Measurements from ENCODE around the gene HDAC3. TPM values are rescaled to one million over a fixed set of nuclear protein-coding genes. Genes with fewer than 3 reads are reported as not detected.
"Not testable (repeated sequence)": the region's sequence is repeated elsewhere in the genome, so short reads cannot be mapped to it uniquely, and the experiment has no call there.

HDAC3 gene
- total RNA-seq, 1 experiment from 2014 or later = 88.4 TPM

DNA sequence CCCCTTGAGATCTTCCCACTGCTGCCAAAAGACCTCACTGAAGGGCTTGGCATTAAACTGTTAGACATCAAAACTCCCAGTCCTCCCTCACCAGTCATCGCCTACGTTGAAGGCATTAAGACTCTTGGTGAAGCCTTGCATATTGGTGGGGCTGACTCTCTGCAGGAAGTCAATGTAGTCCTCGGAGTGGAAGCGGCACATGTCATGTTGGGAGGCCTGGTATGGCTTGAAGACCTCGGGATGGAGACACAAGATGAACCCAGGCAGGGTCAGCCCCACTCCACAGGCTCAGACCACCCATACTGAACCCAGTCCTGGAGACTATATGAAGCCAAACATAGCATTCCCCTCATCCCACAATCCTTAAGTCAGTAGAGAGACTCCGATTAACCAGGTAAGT lies 1.9 kb downstream of the HDAC3 start:
- DNase-seq (ENCODE audit: low read depth) = no peak

DNA sequence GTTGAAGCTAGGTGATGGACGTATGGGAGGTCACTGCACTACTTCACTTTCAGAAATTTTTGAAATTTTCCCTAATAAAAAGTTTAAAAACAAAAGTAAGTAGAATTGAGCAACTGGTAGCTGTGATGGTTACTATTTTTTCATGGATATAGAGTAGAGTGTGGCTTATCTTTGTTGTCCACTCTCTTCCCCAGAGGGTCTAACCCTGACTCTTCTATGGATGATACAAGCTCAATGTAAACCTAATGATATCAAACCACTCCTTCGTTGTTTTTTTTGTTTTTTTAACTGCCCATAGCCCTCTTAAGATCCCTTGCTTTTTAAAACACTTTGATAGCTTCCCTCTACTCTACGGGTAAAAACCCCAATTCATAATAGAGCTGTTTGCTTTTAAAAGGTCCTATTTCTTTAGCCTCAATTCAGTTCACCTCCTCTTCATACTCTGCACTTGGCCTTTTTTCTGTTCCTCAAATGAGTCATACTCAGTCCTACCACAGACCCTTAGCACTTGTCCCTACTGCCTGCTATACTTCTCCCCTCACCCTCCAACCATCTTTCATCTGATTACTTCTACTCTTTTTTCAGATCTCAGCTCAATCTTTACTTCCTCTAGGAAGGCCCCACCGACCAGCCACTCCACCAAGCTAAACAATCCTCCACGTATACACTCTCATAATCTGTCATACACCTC lies 2.6 kb downstream of the HDAC3 start:
- DNase-seq (ENCODE audit: low read depth) = no peak

DNA sequence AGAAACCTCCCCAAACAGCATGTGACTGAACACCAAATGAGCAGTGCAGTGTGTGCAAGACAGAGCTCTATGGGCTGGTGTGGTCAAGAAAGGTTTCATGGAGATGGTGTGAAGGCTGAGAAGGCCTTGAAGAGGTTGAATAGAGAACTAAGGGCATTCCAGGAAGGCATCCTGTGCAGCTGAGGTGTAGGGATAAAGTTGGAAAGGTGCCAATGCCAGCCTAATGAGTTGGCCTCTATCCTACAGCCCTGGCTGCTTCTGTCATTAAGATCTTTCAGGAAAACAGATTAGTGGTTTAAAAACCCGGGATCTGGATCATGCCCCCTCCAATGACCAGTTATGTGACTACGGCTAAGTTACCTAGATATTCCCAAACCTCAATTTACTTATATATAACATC lies 4.0 kb downstream of the HDAC3 start:
- no peak for DNase-seq (ENCODE audit: low read depth)

DNA sequence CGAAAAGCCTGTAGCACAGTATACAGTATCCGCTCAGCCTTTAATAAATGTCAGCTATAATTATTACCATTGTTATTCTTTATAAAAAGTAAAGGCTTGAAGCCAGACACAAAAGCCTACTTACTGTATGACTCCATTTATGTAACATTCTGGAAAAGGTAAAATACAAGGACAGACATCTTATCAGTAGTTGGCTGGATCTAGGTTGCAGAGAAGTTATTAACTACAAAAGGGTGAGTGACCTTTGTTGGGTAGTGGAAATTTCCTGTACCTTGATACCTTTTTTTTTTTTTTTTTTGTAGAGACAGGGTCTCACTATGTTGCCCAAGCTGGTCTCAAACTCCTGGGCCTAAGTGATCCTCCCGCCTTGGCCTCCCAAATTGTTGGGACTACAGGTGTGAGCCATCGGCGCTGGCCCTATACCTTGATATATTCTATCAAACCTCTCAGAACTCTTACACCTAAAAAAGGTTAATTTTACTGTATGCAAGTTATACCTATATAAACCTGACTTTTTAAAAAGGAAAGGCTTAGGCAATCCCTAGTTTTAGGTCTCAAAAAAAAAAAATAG lies 6.0 kb downstream of the HDAC3 start:
- DNase-seq (ENCODE audit: low read depth) = no peak

DNA sequence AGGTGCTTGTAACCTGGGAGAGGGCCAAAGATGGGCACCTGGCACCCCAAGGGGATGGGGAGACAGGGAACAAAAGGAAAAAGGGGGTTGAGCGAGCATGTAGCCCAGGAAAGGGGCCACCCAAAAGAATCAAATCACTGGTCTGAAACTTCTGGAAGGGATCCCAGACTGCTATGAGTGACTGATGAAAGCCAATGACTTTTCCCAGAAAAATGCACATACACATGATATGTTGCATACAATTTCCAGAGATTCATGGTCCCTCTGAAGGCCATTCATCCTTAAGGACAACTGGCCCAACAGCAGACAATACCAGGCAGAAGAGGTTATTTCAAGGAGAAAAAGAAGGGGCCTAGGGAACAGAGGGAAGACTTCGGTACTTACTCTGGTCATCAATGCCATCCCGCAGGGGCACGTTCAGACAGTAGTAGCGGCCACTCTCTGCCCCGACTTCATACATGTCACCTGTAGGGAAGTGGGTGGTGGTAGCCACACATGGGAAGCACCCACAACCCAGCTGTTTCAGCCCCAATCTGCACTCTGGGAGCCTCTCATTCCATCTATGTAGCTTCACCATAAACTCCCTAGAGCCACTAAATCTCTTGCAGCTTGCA lies 8.4 kb downstream of the HDAC3 start:
- no peak for DNase-seq (ENCODE audit: low read depth)

DNA sequence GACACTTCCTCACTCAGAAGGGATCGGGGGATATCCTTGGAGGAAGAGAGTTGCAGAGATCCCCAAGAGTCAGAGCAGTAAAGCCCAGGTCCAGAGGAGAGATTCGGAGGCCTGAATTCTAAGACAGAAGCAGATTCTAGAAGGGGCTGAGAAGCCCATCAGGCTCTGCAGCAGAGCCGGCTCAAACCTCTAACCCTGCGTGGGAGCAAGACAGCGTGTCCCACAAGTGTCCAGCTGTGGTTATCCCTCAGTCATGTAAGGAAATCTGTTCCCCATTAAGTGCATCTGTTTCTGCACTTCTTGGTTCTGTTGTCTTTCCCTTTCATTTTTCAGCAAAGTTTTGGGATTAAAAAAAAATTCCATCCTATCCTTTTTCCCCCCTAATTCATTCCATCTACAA lies 13.0 kb downstream of the HDAC3 start:
- DNase-seq (ENCODE audit: low read depth) = no peak

DNA sequence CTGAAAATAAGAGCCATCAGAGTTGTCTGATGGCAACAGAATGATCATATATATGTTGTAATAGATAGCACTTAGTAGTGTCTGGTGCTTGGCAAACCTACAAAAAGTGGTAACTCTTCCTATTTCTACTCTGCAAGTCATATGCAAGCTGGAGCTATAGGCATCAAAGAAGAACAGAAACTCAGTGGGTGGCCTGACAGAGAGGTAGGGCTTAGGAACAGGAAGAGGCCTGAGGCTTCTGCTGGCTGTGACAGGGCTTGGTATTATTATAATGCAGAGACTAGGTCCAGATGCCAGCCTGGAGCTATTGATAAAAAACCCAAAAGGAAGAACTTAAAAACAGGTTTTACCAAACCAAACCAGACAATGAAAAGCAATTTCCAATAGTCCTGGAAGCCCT lies 13.5 kb downstream of the HDAC3 start:
- DNase-seq (ENCODE audit: low read depth) = no peak

DNA sequence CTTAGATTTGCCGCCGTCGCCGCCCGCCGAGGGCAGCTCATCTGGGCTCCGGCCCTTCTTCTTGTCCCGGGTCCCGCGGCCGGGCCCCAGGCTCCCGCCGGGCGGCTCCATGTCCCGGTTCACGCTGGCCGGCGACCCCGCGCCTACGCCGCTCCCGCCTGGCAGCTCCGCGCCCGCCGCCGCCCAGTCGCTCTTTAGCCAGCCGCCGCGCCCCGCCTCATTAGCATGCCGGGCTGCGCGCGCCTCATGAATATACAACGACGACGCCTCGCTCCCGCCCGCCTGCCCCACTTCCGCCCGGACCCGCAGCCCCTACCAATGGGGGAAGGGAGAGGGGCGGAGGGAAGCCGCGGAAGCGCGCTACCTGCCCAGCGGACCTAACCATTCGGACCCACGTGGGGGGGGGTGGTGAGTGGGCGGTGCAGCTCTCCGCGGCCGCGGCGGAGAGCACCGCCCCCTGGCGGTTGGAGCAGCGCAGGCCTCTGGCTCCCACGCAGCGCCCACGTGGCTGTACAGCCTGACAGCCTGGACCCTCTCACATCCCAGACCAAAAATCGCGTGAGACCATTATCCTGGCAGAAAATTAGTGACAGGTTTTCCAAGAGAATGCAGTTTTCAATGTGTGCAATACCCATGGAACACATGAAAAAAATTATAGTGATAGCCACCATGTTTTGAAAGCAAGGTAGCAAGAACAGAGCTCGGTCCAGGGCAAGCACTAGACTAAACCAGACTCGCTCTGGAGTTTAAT lies 17.7 kb downstream of the HDAC3 start, which contains the start of gene DIAPH1:
Gene DIAPH1 (minus strand): TSS at position 197 of the 751 bp plus-strand sequence. CDS start 86 bp downstream, at position 111.
- DNase-seq (ENCODE audit: low read depth) = peak; percentile 93

DNA sequence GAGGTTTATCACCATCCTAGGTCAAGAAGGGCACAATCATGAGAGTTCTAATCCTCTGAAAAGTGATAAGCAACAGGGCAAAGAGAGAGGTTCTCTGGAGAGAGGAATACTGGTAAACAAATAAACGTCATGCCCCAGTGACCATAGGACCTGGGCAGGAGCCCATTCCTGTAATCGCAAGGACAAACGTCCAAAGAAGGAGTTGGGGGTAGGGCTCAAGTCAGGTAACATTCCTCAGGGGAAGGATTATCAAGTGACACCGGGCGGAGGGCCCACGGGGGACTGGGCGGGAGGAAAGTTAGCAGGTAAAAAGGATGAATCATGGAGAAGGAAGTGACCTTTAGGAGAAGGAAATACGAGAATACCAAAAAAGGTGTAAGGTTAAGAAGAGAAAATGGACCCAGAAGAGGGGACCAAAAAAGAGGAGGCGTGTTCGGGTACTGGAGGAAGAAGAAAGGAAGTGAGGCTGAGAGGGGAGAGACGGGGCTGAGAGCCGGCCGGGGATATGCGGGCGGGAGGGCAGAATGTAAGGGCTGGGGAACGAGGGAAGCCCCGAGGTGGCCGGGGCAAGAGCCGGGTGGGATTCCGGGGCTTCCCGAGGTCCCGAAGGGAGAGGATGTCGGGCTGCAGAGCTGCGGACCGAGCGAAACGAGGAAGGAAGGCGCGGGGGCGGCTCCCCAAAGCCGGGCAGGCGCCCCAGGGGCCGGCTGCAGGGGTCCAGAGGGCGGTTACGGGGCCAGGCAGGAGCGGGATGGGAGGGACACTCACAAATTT lies 18.4 kb downstream of the HDAC3 start:
- peak; percentile 64 for DNase-seq (ENCODE audit: low read depth)

DNA sequence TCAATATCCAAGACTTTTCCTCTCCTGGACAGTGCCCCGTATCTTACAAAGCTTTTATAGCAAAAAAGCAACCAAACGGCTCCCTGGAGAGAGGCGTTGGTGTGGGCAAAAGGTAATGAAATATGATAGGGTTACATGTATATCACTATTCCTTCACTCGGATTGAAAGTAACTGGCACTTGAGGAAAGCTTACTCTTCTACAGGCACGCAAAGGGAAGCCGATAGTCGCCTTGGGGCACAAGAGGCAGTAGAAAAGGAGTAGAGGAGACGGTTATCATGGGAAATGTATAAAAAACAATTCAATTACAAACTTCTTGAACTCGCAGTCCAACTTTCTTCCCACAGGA lies 19.0 kb downstream of the HDAC3 start:
- no peak for DNase-seq (ENCODE audit: low read depth)

DNA sequence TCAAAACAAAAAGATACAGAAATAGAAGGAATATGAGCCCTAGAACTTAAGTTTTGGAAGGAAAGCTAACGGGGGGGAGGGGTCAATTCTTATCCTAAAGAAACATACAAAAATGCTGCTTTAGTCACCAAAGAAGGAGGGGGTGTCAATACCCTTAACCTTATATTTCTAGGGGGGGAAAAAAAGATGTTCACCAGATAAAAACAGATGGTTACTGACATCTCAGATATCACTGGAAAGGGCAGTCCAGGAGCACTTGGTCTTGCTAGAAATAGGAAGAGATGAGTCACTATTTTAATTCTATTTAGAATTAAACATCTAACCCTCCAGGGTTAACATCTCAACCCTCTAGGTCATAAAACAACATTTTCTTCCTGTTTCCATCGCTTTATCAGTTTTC lies 19.5 kb downstream of the HDAC3 start:
- peak; percentile 33 for DNase-seq (ENCODE audit: low read depth)

DNA sequence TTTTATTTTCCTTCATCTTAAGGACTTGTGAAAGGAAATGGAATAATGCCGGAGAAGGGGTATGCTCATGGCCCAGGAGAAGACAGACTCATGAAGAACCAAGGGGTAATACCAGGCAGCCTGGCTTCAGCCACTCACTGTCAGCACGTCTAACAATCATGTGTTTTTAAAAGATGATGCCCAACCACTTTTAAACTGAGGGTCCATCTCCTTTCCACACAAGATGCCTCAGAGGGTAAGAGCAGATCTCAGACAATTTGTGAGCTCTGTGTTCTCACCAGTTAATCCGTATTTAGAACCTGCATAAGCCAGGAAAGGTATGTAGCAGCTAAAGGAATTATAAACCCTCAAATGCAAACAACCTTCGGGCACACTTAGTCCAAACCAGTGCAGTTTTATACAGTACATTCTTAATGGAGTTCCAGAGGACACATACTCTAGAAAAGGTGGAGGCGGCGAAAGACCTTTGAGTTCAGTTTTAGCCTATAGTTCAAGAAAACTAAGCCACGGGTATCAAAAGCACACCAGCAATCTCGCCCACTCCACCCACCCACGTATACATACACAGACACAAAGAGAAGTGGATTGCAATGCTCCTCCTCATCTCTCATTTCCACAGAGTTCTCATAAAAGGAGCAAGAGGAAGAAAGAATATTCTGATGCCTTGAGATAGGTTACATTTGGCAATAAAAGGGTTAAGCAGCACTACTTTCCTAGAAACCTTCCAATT lies 20.5 kb downstream of the HDAC3 start:
- DNase-seq (ENCODE audit: low read depth) = no peak

DNA sequence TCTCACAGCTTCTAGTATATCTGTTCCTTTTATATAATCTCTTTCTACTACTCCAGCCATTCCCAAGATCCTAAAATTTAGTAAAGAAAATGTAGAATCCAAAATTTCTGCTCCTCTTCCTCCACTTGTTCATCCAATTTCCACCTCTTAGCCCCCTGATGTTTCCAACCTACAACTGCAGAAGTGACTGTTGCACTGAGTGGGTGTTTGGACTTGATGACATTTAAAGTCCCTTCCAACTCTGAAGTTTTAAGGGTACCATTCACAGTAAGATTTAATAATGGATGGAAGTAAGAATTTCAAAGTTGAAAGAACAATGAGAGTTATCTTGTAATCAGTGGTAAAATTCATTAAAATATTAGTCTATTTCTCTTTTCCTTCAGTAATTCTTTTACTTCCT lies 23.3 kb downstream of the HDAC3 start:
- no peak for DNase-seq (ENCODE audit: low read depth)

DNA sequence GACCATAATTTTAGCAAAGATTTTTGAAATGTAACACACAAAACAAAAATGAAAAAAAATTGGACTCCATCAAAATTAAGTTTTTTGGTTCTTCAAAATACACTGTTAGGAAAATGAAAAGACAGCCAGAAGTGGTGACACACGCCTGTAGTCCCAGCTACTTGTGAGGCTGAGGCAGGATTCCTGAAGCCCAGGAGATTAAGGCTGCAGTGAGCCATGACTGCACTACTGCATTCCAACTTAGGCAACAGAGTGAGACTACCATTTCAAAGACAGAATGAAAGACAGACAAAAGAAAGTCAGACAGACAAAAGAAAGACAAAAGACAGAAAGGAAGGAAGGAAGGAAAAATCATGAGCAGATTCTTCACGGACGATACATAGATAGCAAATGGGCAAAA lies 25.4 kb downstream of the HDAC3 start:
- DNase-seq (ENCODE audit: low read depth) = no peak

DNA sequence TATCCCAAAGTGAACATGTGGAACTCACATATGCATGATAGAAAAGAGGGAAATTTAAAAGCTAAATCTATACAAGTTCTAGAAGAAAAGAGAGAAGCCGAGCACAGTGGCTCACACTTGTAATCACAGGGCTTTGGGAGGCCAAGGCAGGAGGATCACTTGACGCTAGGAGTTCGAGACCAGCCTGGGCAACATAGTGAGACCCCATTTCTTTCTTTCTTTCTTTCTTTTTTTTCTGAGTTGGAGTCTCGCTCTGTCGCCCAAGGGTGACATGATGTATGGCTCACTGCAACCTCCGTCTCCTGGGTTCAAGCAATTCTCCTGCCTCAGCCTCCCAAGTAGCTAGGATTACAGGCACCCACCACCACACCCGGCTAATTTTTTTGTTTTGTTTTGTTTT lies 26.7 kb downstream of the HDAC3 start:
- not testable (repeated sequence) for DNase-seq (ENCODE audit: low read depth)

DNA sequence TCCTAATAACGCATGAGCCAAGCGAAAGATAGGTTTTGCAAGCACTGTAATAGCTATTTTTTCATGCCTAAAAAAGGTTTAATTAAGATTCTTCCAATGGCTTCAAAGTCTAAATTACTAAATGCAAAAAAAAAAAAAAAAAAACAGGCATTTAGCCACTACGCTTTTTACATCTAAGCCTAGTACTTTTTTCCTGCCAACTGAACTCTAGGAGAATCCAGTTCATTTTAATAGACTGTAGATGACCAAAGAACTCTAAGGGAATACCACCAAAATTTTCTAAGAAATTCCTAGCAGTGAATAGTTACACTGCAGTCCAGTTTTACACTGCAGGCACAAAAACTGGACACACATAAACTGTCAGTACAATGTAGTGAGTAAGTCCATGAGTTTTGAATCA lies 27.6 kb downstream of the HDAC3 start:
- no peak for DNase-seq (ENCODE audit: low read depth)

DNA sequence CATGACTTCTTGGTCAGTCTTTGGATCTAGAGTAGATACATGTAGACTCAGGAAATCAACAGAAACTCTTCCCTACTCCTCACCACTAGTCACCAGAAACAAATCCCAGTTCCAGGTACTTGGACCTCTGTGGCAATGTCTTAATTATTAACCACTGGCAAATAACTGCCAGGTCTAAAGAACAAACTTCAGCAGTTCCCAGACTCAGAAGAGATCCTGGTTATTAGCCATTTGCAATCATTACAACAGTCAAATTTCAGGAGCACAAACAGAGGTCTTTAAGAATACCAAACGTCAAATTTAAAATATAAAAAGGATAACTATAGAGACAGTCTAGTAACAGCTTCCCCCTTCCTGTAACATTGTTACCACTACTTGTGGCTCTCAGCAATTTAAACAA lies 28.1 kb downstream of the HDAC3 start:
- DNase-seq (ENCODE audit: low read depth) = no peak

DNA sequence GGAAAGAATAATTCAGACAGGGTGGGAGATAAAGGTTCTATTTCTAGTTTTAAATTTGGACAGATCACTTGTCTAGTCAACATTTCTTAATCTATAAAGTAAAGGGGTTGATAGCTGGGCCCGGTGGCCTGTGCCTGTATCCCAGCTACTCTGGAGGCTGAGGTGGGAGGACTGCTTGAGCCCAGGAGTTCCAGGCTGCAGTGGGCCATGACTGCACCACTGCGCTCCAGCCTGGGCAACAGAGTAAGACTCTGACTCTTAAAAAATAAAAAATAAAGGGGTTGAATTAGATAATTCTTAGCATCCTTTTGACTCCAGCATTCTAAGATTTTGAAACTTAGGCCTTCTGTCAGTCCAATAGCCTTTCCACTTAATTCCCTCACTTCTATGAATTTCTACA lies 28.6 kb downstream of the HDAC3 start:
- no peak for DNase-seq (ENCODE audit: low read depth)

DNA sequence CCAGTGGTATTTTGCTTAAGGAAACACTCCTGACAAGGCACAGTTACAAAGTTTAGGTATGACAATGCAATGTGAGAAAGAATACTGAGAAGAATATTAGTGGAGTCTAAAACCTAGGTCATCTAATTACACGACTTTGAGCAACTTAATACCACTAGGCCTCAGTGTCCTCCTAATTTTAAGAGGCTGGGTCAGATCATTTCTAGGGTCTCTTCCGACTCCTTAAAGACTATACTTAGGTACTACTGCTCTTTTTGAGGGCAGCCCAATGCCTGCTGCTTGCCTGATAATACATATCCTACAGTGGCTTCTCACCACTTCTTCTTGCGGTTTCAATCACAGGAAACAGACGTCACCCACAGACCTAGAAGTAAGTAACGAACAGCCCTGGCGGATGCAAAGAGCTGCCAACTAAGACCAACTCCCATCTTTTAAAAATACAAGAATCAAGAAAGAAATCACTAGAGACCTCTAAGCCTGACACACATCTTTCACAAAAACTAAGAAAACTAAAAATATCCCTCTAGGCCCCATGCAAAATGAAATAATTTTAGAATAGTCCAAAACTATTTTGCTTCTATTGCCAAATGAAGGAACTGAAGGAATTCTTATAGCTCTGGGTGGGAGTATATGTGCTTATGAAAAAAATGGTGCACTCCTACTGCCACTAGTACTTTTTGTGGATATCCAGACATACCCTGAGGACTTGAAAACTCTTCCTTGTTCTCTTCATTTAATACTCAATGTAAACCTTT lies 30.9 kb downstream of the HDAC3 start:
- no peak for DNase-seq (ENCODE audit: low read depth)

DNA sequence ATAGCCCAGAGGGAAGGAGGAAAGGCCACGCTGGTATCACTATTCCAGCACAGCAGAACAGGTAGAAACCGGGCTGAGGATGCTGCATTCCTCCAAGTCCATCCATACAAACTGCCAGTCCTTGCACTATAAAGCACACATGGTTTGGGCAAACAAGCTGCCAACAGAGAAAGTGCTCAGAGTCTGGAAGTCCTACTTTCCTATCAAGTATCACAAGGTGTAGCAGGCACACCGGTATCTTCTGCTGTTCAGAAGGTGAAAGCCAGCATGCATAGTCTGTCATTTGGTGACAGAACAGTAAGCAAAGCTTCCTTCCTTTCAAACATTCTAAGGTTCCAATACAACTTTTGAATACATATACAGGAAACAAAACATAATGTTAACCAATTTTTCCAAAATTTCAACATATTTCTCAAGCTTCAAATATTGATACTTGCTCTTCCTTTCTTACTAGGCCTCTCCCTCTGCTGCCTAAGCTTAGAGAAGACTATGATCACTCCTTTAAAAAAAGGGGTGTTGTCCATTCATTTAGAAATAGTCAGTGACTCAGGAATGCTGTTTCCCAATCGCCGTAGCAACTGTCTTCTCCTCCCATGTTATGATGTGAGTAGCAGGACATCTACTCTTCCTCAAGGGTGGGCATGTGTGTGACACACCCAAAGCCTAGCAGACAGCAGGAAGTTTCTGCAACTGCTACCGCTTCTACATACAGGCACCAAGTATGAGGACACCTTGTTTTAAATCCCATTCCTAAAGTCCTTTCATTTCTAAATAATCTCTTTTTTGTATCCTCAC lies 32.5 kb downstream of the HDAC3 start:
- DNase-seq (ENCODE audit: low read depth) = peak; percentile 91
